Upper lobe of left lung (tissue), 4 donors: Measurements from ENCODE around the gene GLE1.

Source experiments
- EP300 ChIP-seq, 4 donors: sonication (generic); formaldehyde crosslinking; IDR thresholded peaks; one replicate each; pipeline ENCODE4 v1.5.1; 2017; ENCODE audit warnings: antibody characterized with exemption in 4 of 4, control low read depth in 2 of 4
- POLR2A ChIP-seq, 4 donors: fragments of 450-650 bp; IDR thresholded peaks; one replicate each; pipeline ENCODE4 v1.5.1; 2016 to 2017; ENCODE audit warnings: antibody characterized with exemption in 4 of 4, mild to moderate bottlenecking in 2 of 4
- TF ChIP-seq, protein P1 (sequence below), 6 experiments: fragments of 450-650 bp in 4 of 6; fragments of 200-600 bp in 2 of 6; sonication (generic) in 2 of 6; IDR thresholded peaks; one replicate each; pipeline ENCODE4 v1.5.1; 2016 to 2019; ENCODE audit warnings: antibody characterized with exemption in 6 of 6

GRCh38 chr9:128548876-128549275, 44.4 kb downstream of the GLE1 start:
- TF ChIP-seq POLR2A (IDR thresholded peaks at IDR 0.05): no peak
- TF ChIP-seq, protein P1, sequence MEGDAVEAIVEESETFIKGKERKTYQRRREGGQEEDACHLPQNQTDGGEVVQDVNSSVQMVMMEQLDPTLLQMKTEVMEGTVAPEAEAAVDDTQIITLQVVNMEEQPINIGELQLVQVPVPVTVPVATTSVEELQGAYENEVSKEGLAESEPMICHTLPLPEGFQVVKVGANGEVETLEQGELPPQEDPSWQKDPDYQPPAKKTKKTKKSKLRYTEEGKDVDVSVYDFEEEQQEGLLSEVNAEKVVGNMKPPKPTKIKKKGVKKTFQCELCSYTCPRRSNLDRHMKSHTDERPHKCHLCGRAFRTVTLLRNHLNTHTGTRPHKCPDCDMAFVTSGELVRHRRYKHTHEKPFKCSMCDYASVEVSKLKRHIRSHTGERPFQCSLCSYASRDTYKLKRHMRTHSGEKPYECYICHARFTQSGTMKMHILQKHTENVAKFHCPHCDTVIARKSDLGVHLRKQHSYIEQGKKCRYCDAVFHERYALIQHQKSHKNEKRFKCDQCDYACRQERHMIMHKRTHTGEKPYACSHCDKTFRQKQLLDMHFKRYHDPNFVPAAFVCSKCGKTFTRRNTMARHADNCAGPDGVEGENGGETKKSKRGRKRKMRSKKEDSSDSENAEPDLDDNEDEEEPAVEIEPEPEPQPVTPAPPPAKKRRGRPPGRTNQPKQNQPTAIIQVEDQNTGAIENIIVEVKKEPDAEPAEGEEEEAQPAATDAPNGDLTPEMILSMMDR (IDR thresholded peaks at IDR 0.05): no peak
- no peak for TF ChIP-seq EP300 (IDR thresholded peaks at IDR 0.05)
